ENCODE measurements around the gene MYO1A.

The MYO1A gene

DNA sequence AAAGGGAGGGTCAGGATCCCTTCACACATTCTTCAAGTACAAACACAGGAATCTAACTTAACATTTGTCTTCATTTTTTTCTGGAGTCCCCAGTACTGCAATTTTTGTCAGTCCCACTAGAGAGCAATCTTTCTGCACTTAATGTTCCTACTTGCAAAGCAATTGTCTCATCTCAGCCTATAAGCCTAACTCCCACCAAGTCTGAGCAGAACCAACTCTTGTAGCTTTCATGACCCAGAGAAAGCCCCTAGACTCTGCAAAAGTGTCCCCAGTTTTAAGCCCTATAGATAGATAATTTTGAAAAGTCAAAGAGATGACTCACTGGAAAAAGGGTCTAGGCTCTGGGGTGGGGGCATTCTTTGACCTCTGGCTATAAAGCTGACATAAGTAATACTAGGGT, 41.8 kb downstream of the MYO1A start:
- DNase-seq (no peak), ATAC-seq (replicated peaks) (no peak)
- Mint-ChIP-seq H3K27me3 (no peaks in the 10 kb centered on the region), H3K4me1 (peaks cover 44 to 64% of the 10 kb centered on the region in 2 donors), H3K36me3 (peaks cover 9 to 12% of the 10 kb centered on the region in 2 donors), H3K27ac (no peak overlapping the region), H3K9me3 (no peaks in the 10 kb centered on the region), H3K4me3 (no peak overlapping the region)

DNA sequence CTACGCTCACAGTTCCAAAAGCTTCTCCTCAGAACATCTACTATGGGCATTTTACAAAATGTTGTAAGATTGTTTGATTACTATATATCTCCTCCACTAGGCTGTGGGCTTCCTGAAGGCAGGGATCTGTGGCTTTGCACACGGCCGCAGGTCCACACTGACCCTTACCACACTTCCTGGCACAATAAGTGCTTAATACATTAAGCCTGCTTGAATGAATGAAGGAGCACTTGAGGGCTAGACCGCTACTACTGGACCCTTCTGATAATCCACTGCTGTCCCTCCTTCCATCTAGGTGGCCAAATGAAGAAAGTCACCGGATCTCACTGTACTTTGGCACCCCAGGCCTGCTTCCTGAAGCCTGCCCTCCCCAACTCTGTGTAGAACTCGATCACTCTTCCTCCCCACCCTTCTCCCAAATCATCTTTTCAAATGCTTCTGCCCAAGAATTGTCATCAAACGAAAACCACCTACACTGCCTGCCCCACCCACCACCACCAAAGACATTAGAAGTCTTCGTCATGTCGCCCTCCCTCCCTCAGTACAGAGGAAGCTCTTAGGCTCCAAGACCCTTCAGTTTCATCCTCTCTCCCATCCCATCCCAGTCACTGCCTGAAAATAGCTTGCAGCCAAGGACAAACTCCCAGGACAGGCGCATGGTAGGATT, 43.0 kb downstream of the MYO1A start:
- Mint-ChIP-seq H3K36me3 (peaks cover 19 to 20% of the 10 kb centered on the region in 2 donors), H3K9me3 (no peaks in the 10 kb centered on the region), H3K4me3 (peak overlapping the region; percentile 75 to 85), H3K4me1 (peaks cover 39 to 56% of the 10 kb centered on the region in 2 donors), H3K27me3 (no peaks in the 10 kb centered on the region), H3K27ac (peak overlapping the region; percentile 84)
- DNase-seq (no peak), ATAC-seq (replicated peaks) (peak in 1 of 2 donors; percentile 1)

DNA sequence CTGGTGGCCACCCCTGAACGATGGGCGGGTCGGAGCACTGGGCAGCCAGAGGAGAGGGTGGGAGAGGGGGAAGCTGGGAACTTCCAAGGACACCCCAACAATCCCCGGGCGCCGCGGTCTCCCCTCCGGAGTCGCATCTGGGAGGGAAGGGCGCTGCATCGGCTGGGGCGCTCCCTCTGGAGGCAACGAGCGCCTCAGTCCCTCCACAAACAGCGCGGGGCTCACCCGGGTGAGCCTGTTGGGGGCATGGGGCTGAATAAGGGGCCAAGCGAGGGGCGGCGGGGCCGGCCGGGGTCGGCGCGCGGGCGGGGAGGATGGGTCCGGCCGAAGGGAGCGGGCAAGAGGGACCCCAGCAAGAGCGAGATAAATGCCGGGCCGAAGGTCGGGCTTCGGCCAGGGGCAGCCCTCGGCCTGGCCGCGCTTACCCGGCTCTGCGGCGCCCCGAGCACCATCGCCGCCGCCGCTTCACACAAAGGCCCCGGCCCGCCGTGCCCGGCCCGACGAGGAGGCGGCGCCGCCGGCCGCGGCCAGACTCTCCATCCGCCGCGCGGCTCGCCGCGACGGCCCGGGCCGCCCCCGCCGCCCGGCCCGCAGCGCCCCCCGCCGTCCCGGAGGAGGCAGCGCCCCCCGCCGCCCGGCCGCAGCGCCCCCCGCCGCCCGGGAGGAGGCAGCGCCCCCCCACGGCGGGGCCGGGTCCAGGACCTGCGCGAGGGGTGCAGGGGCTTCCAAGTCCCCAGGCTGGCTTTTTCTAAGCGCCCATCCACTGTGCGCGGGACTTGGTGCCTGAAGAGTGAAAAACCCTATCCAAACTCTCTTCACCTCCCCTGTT, 43.7 kb downstream of the MYO1A start, which contains the start of gene ZBTB39:
Gene ZBTB39 (minus strand): TSS at position 567 of the 829 bp plus-strand sequence. CDS start 1,629 bp downstream, outside the sequence.
- peak; percentile 64 for DNase-seq
- Mint-ChIP-seq H3K4me1 (peaks cover 37 to 55% of the 10 kb centered on the region in 2 donors), H3K9me3 (no peaks in the 10 kb centered on the region), H3K27me3 (no peaks in the 10 kb centered on the region), H3K27ac (peak within 1 kb of the TSS; percentile 84), H3K36me3 (peaks cover 21 to 25% of the 10 kb centered on the region in 2 donors), H3K4me3 (peak within 1 kb of the TSS; percentile 87 to 88)
- ATAC-seq (replicated peaks) = peak; percentile 83 to 90

DNA sequence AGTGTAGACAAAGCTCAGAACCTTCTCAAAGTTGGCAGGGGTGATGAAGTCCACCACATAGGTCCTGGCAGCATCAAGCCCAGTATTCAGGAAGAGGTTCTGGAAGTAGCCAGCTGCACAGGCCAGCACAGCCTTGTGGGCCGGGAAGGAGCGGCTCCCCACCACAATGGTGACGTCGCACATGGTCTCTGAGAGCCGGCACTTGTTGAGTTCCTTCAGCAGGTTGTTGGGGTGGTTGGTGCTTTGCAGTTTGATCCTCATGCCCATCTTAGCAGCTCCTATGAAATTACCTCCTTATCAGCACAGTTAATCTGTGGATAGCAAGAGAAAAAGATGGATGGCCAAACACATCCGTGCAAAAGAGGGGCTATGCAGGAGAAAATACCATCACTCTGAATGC, 45.3 kb downstream of the MYO1A start:
- Mint-ChIP-seq H3K36me3 (peaks cover 23 to 34% of the 10 kb centered on the region in 2 donors), H3K27me3 (no peaks in the 10 kb centered on the region), H3K9me3 (no peaks in the 10 kb centered on the region), H3K4me3 (no peak overlapping the region), H3K27ac (no peak overlapping the region), H3K4me1 (peaks cover 43 to 64% of the 10 kb centered on the region in 2 donors)
- ATAC-seq (replicated peaks) (no peak), DNase-seq (no peak)

DNA sequence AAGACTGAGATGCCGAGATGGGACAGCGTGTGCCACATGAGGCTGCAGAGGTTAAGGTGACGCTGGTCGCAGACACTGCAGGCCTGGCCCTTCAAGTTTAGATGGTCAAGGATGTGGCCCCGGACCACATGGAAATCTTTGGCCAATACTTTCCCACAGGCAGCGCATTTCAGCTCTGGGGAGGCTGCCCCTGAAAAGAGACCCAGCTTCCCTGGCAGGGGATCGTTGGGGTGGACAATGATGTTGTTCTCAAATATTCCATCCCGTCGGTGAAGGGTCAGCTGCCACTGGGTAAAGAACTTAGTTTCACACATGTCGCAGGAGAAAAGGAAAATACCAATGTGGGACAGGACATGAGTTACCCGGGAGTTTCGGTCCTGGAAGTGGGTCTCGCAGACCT, 46.5 kb downstream of the MYO1A start:
- H3K36me3 Mint-ChIP-seq = peaks cover 23 to 41% of the 10 kb centered on the region in 2 donors

DNA sequence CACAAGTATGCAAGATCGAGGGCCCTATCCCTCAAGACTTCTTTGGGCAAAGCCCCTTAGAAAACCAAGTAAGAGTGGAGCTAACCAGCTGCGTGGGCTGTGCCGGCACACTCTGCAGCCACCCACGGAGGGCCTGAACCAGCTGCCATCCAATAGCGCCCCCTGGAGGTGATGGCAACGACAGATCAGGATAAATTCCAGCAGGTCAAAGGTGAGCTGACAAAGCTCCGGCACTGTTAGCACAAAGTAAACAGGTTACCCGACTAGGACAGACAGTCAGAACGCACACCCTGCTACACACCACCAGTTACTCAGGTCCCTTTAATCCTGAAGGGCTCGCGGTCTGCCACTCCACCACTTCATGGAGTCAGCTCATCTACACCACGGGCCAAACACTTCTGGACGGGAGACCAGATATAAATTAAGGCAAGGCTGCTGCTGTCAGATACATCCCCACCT, 48.5 kb downstream of the MYO1A start:
- no peak overlapping the region for H3K4me3 Mint-ChIP-seq
- peak; percentile 41 to 43 for ATAC-seq (replicated peaks)
- peak; percentile 43 for DNase-seq
- no peaks in the 10 kb centered on the region for H3K27me3 Mint-ChIP-seq
- H3K36me3 Mint-ChIP-seq = peaks cover 23 to 48% of the 10 kb centered on the region in 2 donors
- H3K27ac Mint-ChIP-seq = no peak overlapping the region
- peaks cover 47 to 59% of the 10 kb centered on the region in 2 donors for H3K4me1 Mint-ChIP-seq
- no peaks in the 10 kb centered on the region for H3K9me3 Mint-ChIP-seq

More for the DNA sequence above, 46.5 kb downstream of the MYO1A start:
- H3K27me3 Mint-ChIP-seq = no peaks in the 10 kb centered on the region
- H3K27ac Mint-ChIP-seq = no peak overlapping the region
- H3K4me3 Mint-ChIP-seq = no peak overlapping the region
- peaks cover 52 to 70% of the 10 kb centered on the region in 2 donors for H3K4me1 Mint-ChIP-seq
- DNase-seq (no peak), ATAC-seq (replicated peaks) (no peak)
- no peaks in the 10 kb centered on the region for H3K9me3 Mint-ChIP-seq

DNA sequence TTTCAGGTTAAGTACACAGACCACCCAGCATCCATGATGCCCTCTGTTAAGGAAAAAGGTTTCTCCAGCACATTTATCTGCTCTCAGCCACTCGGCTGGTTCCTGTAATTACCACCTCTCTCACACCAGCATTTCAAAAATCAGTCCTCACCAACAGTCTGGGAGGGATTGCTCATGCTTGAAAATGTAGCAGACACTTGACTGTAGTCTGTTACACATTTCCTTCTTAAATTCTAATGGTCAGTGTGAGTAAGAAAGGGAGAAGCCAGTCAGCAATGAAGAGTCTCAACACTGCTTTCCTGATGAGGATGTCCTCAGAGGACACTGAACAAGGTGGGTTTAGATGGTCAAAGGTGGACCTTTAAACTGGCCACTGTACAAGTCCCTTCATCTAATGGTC, 49.5 kb downstream of the MYO1A start:
- no peaks in the 10 kb centered on the region for H3K27me3 Mint-ChIP-seq
- DNase-seq (no peak), ATAC-seq (replicated peaks) (no peak)
- peaks cover 46 to 53% of the 10 kb centered on the region in 2 donors for H3K4me1 Mint-ChIP-seq
- no peaks in the 10 kb centered on the region for H3K9me3 Mint-ChIP-seq
- H3K27ac Mint-ChIP-seq = peak overlapping the region; percentile 22
- H3K4me3 Mint-ChIP-seq = no peak overlapping the region
- H3K36me3 Mint-ChIP-seq = peaks cover 32 to 59% of the 10 kb centered on the region in 2 donors

DNA sequence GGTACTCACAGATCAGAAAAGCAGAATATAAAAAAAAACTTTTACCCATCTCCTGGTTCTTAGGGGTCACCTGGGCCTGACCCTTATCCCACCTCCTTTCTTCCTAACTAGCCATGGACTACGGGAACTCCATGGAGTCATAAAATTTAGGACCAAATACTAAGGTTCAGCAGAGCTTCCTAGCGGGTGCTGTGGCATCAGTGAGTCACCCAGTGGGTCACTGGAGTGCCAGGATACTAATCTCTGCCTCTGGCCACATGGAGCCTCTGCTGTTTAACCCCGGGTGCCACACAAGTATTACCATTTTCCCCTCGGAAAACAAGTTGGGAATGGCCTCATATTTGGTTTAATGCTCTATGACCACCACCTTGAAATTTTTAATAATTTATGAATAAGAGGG, 50.5 kb downstream of the MYO1A start:
- no peak for DNase-seq
- Mint-ChIP-seq H3K27ac (peak overlapping the region; percentile 86), H3K4me1 (peaks cover 40 to 46% of the 10 kb centered on the region in 2 donors), H3K9me3 (no peaks in the 10 kb centered on the region), H3K27me3 (no peaks in the 10 kb centered on the region), H3K4me3 (no peak overlapping the region), H3K36me3 (peaks cover 40 to 62% of the 10 kb centered on the region in 2 donors)
- ATAC-seq (replicated peaks) = no peak

DNA sequence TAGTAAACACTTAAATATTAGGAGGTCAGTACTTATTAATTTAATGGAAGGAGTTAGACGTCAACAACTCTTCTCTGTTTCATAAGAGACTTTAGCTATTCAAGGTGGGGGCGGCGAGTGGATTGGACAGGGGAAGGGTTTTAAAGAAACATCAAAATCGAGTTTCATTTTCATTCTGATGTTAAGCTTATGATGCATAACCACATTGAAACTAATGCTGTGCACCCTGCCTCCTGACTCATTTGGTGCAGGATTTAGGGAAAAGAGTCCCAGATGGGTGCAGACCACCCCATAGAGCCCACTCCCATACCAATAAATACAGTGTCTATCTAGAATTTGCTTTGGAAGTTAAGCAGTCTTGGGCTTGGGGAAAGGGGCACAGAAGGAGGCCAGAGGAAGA, 50.9 kb downstream of the MYO1A start:
- H3K27ac Mint-ChIP-seq = peak overlapping the region; percentile 86
- DNase-seq (no peak), ATAC-seq (replicated peaks) (peak; percentile 82 to 87)
- peak overlapping the region in 1 of 2 donors; percentile 10 for H3K4me3 Mint-ChIP-seq
- no peaks in the 10 kb centered on the region for H3K27me3 Mint-ChIP-seq
- H3K36me3 Mint-ChIP-seq = peaks cover 36 to 57% of the 10 kb centered on the region in 2 donors
- peaks cover 36 to 41% of the 10 kb centered on the region in 2 donors for H3K4me1 Mint-ChIP-seq
- H3K9me3 Mint-ChIP-seq = no peaks in the 10 kb centered on the region

DNA sequence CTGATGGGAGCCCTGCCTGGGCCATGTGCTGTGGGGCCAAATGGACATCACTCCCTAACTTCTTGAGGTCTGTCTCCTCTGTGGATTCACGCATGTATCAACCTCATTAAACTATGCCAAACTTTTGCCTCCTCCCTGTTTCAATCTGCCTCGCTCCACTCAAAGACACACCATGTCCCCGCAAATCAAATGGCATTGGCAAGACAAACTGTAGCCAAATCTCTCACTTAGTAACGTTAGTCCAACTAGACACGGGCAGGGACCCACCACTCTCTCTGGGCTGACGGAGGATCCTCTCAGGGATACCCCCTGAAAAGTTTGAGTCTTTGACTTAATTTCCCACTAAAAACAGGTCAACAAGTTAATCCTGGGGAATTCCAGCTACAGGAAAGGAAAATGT, 51.6 kb downstream of the MYO1A start:
- Mint-ChIP-seq H3K4me1 (peaks cover 33 to 37% of the 10 kb centered on the region in 2 donors), H3K4me3 (no peak overlapping the region), H3K9me3 (no peaks in the 10 kb centered on the region), H3K27me3 (no peaks in the 10 kb centered on the region), H3K36me3 (peaks cover 31 to 50% of the 10 kb centered on the region in 2 donors), H3K27ac (no peak overlapping the region)
- ATAC-seq (replicated peaks) = no peak
- no peak for DNase-seq

DNA sequence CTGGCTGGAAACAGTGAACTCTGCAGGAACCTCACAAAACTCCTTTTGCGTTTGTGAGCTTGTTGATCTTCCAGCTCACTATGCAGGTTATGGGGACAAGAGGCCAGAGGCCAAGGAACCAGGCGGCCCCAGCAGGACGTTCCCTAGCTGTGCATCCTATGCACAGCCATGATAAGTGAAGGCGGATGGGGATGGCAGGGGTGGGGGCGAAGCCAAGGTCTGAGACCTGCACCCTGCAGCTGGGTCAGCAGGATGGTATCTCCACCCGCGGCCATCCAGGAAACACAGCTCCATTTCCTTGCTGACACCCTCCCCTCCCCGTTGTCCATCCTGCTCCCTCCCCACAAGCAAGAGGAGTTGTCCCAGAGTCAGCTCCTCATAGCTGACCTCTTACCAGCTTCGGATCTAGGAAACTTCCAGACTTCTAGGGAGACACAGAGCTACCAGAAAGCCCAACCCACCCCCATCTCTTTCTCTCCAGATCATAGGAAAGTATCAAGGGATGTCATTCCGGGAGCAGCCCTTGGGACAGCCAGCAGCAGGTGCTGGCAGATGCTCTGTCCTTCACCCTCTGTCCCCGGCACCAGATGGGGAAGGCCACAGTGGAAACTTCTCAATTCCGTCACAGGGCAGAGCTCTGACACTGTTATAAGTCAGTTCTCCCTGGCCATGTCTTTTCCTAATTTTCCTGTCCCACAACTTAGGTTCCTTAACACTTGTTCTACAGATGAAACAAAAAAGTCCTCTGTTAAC, 53.0 kb downstream of the MYO1A start:
- DNase-seq = no peak
- peaks cover 30 to 33% of the 10 kb centered on the region in 2 donors for H3K4me1 Mint-ChIP-seq
- ATAC-seq (replicated peaks) = no peak
- H3K27me3 Mint-ChIP-seq = no peaks in the 10 kb centered on the region
- no peaks in the 10 kb centered on the region for H3K9me3 Mint-ChIP-seq
- no peak overlapping the region for H3K4me3 Mint-ChIP-seq
- H3K27ac Mint-ChIP-seq = no peak overlapping the region
- peaks cover 22 to 42% of the 10 kb centered on the region in 2 donors for H3K36me3 Mint-ChIP-seq

DNA sequence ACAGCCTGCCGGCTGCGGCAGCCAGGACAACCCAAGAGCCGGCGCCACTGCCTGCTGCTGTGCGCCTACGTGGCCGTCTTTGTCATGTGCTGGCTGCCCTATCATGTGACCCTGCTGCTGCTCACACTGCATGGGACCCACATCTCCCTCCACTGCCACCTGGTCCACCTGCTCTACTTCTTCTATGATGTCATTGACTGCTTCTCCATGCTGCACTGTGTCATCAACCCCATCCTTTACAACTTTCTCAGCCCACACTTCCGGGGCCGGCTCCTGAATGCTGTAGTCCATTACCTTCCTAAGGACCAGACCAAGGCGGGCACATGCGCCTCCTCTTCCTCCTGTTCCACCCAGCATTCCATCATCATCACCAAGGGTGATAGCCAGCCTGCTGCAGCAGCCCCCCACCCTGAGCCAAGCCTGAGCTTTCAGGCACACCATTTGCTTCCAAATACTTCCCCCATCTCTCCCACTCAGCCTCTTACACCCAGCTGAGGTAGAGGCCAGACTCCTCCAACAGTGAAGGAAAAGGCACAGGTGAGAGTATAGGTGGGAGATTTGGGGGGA, 53.9 kb downstream of the MYO1A start:
- H3K4me3 Mint-ChIP-seq = no peak overlapping the region
- no peak overlapping the region for H3K27ac Mint-ChIP-seq
- no peak for DNase-seq
- no peaks in the 10 kb centered on the region for H3K9me3 Mint-ChIP-seq
- H3K36me3 Mint-ChIP-seq = peaks cover 18 to 36% of the 10 kb centered on the region in 2 donors
- peaks cover 32 to 34% of the 10 kb centered on the region in 2 donors for H3K4me1 Mint-ChIP-seq
- no peaks in the 10 kb centered on the region for H3K27me3 Mint-ChIP-seq
- no peak for ATAC-seq (replicated peaks)

DNA sequence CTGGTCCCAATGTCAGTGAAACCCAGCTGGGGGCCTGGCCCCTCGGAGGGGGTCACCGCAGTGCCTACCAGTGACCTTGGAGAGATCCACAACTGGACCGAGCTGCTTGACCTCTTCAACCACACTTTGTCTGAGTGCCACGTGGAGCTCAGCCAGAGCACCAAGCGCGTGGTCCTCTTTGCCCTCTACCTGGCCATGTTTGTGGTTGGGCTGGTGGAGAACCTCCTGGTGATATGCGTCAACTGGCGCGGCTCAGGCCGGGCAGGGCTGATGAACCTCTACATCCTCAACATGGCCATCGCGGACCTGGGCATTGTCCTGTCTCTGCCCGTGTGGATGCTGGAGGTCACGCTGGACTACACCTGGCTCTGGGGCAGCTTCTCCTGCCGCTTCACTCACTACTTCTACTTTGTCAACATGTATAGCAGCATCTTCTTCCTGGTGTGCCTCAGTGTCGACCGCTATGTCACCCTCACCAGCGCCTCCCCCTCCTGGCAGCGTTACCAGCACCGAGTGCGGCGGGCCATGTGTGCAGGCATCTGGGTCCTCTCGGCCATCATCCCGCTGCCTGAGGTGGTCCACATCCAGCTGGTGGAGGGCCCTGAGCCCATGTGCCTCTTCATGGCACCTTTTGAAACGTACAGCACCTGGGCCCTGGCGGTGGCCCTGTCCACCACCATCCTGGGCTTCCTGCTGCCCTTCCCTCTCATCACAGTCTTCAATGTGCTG, 54.6 kb downstream of the MYO1A start:
- no peaks in the 10 kb centered on the region for H3K9me3 Mint-ChIP-seq
- peaks cover 29 to 33% of the 10 kb centered on the region in 2 donors for H3K4me1 Mint-ChIP-seq
- ATAC-seq (replicated peaks) = no peak
- DNase-seq = no peak
- no peak overlapping the region for H3K27ac Mint-ChIP-seq
- peaks cover 18 to 35% of the 10 kb centered on the region in 2 donors for H3K36me3 Mint-ChIP-seq
- no peak overlapping the region for H3K4me3 Mint-ChIP-seq
- H3K27me3 Mint-ChIP-seq = no peaks in the 10 kb centered on the region
